ENCODE measurements around the gene ELL2. TPM values are rescaled to one million over a fixed set of nuclear protein-coding genes. Genes with fewer than 3 reads are reported as not detected.
A peak's percentile ranks its signal among the peaks of the same experiment; 100 is the strongest.
"Not testable (repeated sequence)": the region's sequence is repeated elsewhere in the genome, so short reads cannot be mapped to it uniquely, and the experiment has no call there.

Gene ELL2
- total RNA-seq, 1 donor from 2014 or later, result 21.6 TPM

DNA sequence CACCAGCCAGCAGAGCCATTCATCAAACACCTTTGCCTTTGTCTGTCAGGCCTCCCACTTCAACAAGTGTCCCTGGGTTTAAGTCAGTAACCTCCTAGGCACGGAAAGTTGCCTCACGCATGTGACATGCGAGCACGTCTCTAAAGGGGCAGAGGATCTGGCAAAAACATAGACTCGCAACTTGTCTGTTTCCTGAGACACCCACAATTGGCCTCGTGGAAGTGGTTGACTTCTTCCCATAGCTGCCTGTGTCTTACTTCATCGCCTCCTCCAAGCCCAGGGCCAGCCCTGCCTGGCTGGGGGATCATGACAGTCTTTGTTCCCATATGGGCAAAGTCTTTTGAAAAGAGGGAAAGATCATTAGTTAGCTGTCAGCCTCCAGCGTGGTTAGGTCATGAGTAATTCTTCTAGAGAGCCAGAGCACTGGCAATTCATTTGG is 103.6 kb downstream of the ELL2 start:
- no peak for DNase-seq (ENCODE audit: low spot score)
- Mint-ChIP-seq H3K4me3 (ENCODE audit: unreplicated experiment) (no peak overlapping the region), H3K4me1 (ENCODE audit: unreplicated experiment) (peaks cover 22% of the 10 kb centered on the region), H3K27me3 (ENCODE audit: unreplicated experiment) (peaks cover 10% of the 10 kb centered on the region), H3K36me3 (ENCODE audit: low read depth, unreplicated experiment) (no peaks in the 10 kb centered on the region), H3K27ac (ENCODE audit: unreplicated experiment) (no peak overlapping the region), H3K9me3 (ENCODE audit: unreplicated experiment) (no peaks in the 10 kb centered on the region)
- TF ChIP-seq CTCF (IDR thresholded peaks at IDR 0.05; ENCODE audit: unreplicated experiment), result no peak

- H3K36me3 Mint-ChIP-seq (ENCODE audit: low read depth, unreplicated experiment), result no peaks in the 10 kb centered on the region
- peak overlapping the region; percentile 92 for H3K27ac Mint-ChIP-seq (ENCODE audit: unreplicated experiment)
- DNase-seq (ENCODE audit: low spot score), result no peak
- H3K9me3 Mint-ChIP-seq (ENCODE audit: unreplicated experiment), result no peaks in the 10 kb centered on the region
- no peak overlapping the region for H3K4me3 Mint-ChIP-seq (ENCODE audit: unreplicated experiment)
- H3K4me1 Mint-ChIP-seq (ENCODE audit: unreplicated experiment), result peaks cover 22% of the 10 kb centered on the region
- no peak for TF ChIP-seq CTCF (IDR thresholded peaks at IDR 0.05; ENCODE audit: unreplicated experiment)
- peaks cover 10% of the 10 kb centered on the region for H3K27me3 Mint-ChIP-seq (ENCODE audit: unreplicated experiment)
These were observed 104.3 kb downstream of the ELL2 start for GRCh38 chr5:95857185-95857945.

DNA sequence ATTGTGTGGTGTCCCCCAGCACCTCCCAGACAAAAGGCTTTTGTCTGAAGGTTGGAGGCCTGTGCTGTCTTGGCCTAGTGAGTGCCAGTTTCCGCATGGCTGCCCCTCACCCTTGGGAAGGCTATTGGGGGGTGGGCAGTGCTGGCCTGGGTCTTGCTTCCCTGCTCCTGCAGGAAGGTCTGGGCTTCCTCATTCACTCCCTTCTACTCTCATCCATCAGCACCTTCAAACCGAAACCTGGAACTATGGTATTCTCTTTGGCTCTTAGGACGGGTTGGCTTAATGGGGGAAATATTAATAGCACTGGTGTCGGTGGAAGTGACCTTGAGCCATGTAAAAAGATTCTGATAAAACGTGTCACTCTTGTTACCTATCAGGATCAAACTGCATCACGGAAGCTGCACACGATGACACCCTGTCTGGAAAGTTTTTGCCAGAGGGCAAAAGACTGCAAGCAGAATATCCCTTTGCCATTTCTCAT is 105.1 kb downstream of the ELL2 start:
- peaks cover 22% of the 10 kb centered on the region for H3K4me1 Mint-ChIP-seq (ENCODE audit: unreplicated experiment)
- no peak overlapping the region for H3K4me3 Mint-ChIP-seq (ENCODE audit: unreplicated experiment)
- no peak overlapping the region for H3K27ac Mint-ChIP-seq (ENCODE audit: unreplicated experiment)
- peaks cover 8% of the 10 kb centered on the region for H3K27me3 Mint-ChIP-seq (ENCODE audit: unreplicated experiment)
- H3K36me3 Mint-ChIP-seq (ENCODE audit: low read depth, unreplicated experiment), result no peaks in the 10 kb centered on the region
- no peak for DNase-seq (ENCODE audit: low spot score)
- no peak for TF ChIP-seq CTCF (IDR thresholded peaks at IDR 0.05; ENCODE audit: unreplicated experiment)
- no peaks in the 10 kb centered on the region for H3K9me3 Mint-ChIP-seq (ENCODE audit: unreplicated experiment)

- H3K4me1 Mint-ChIP-seq (ENCODE audit: unreplicated experiment), result peaks cover 20% of the 10 kb centered on the region
- H3K4me3 Mint-ChIP-seq (ENCODE audit: unreplicated experiment), result no peak overlapping the region
- H3K9me3 Mint-ChIP-seq (ENCODE audit: unreplicated experiment), result no peaks in the 10 kb centered on the region
- no peak for DNase-seq (ENCODE audit: low spot score)
- peaks cover 6% of the 10 kb centered on the region for H3K27me3 Mint-ChIP-seq (ENCODE audit: unreplicated experiment)
- H3K27ac Mint-ChIP-seq (ENCODE audit: unreplicated experiment), result no peak overlapping the region
- no peak for TF ChIP-seq CTCF (IDR thresholded peaks at IDR 0.05; ENCODE audit: unreplicated experiment)
- H3K36me3 Mint-ChIP-seq (ENCODE audit: low read depth, unreplicated experiment), result no peaks in the 10 kb centered on the region
These were observed 108.2 kb downstream of the ELL2 start for GRCh38 chr5:95853490-95853889.

GRCh38 chr5:95852567-95852966 is 109.1 kb downstream of the ELL2 start:
- Mint-ChIP-seq H3K4me3 (ENCODE audit: unreplicated experiment) (no peak overlapping the region), H3K27ac (ENCODE audit: unreplicated experiment) (no peak overlapping the region), H3K9me3 (ENCODE audit: unreplicated experiment) (no peaks in the 10 kb centered on the region), H3K36me3 (ENCODE audit: low read depth, unreplicated experiment) (no peaks in the 10 kb centered on the region), H3K4me1 (ENCODE audit: unreplicated experiment) (peaks cover 13% of the 10 kb centered on the region), H3K27me3 (ENCODE audit: unreplicated experiment) (peaks cover 6% of the 10 kb centered on the region)
- TF ChIP-seq CTCF (IDR thresholded peaks at IDR 0.05; ENCODE audit: unreplicated experiment), result no peak
- DNase-seq (ENCODE audit: low spot score), result no peak

DNA sequence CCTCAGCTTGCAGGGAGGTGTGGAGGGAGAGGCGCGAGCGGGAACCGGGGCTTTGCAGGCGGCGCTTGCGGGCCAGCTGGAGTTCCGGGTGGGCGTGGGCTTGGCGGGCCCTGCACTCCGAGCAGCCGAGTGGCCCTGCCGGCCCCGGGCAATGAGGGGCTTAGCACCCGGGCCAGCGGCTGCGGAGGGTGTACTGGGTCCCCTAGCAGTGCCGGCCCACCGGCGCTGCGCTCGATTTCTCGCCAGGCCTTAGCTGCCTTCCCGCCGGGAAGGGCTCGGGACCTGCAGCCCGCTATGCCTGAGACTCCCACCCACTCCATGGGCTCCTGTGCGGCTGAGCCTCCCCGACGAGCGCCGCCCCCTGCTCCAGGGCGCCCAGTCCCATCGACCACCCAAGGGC is 110.5 kb downstream of the ELL2 start:
- not testable (repeated sequence) for DNase-seq (ENCODE audit: low spot score); H3K27ac Mint-ChIP-seq (ENCODE audit: unreplicated experiment); H3K27me3 Mint-ChIP-seq (ENCODE audit: unreplicated experiment); H3K36me3 Mint-ChIP-seq (ENCODE audit: low read depth, unreplicated experiment); H3K9me3 Mint-ChIP-seq (ENCODE audit: unreplicated experiment); H3K4me1 Mint-ChIP-seq (ENCODE audit: unreplicated experiment); H3K4me3 Mint-ChIP-seq (ENCODE audit: unreplicated experiment)

All from endothelial cell (in vitro differentiated cells).